Astrocyte (in vitro differentiated cells and primary cell): ENCODE measurements around the gene VPS37C.

Experiments
- CTCF ChIP-seq: IDR thresholded peaks from 2 replicates; pipeline ENCODE4 v1.5.1; 2011; ENCODE audit warnings: low read depth, mild to moderate bottlenecking, inconsistent platforms, low read length, moderate library complexity; ENCODE audit not compliant: insufficient read depth
- EZH2 ChIP-seq: IDR thresholded peaks from 2 replicates; pipeline ENCODE4 v1.6.1; 2012; ENCODE audit warnings: mild to moderate bottlenecking, low read length, inconsistent platforms; ENCODE audit not compliant: insufficient read depth

- TF ChIP-seq EZH2 (no peak), CTCF (no peak)
Measured at GRCh38 chr11:61172356-61172755, 11.1 kb upstream of the VPS37C start.
